Ovary (tissue), 3 donors: ENCODE measurements around the gene AATK.

Experiments
- CTCF ChIP-seq, 3 donors: fragments of 450-650 bp in 2 of 3; fragments of 200-600 bp in 1 of 3; IDR thresholded peaks; one replicate each; pipeline versions ENCODE4 v1.5.1 to v1.8.0; 2016 to 2022; ENCODE audit warnings: antibody characterized with exemption in 3 of 3, mild to moderate bottlenecking in 1 of 3
- EP300 ChIP-seq: sonication (generic); formaldehyde crosslinking; IDR thresholded peaks from one replicate; pipeline ENCODE4 v1.6.1; 2017; ENCODE audit warnings: antibody characterized with exemption
- donor health status: DM: no; HTN: no; CAD: no.

DNA sequence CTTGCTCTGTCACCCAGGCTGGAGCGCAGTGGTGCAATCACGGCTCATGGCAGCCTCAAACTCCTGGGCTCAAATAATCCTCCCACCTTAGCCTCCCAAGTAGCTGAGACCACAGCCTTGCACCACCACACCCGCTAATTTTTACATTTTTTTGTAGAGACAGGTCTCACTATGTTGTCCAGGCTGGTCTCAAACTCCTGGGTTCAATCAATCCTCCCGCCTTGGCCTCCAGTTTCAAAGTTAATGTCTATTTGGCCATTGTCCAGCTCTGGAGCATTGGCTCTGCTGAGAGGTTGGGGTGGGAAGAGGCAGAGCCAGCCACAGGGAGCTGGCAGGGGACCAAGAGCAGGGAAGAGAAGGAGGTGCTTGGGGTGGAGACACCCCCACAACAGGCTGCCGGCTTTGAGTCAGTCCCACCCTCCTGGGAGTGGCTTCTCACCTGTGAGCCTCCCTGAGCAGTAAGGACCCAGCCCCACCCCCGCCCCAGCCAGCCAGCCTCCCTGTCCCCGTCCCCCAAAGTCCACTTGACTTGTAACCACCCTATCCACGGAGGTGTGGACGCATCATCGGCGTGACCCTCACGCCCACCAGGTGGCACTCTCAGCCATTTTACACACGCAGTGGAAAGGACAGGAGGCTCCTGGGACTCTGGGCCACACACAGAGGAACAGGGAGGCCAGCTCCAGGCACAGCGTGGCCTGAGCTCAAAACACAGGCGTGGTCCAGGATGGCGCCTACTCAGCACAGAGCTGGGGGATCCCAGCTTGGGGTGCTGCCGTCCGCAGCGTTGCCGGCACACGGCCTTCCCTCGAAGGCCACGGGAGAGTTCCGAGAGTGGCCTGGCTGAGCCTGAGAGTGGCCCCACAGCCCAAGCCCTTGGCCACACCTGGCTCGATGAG, 23.5 kb downstream of the AATK start:
- peak; percentile 33 to 45 (median 43) for TF ChIP-seq CTCF (IDR thresholded peaks at IDR 0.05)
- TF ChIP-seq EP300: no peak
